Small intestine (tissue), 7 donors: ENCODE data around the gene TBX5. TPM values are rescaled to one million over a fixed set of nuclear protein-coding genes. Genes with fewer than 3 reads are reported as not detected.

Source experiments
- DNase-seq, 2 donors: peaks; one replicate each; pipeline versions ENCODE4 v3.0.0 to v3.0.0-alpha.2; 2013
- FAIRE-seq: peaks from 2 replicates; lab custom pipeline; 2012; peaks lifted over from hg19 to GRCh38; lab: Jason Lieb, UNC
- H3K27ac ChIP-seq, 3 donors: one replicate each; pipeline ENCODE4 v1.5.1; 2013; ENCODE audit warnings: low read length in 2 of 3, mild to moderate bottlenecking in 2 of 3, control low read depth in 1 of 3, inconsistent platforms in 1 of 3, low read depth in 1 of 3, moderate library complexity in 1 of 3
- H3K27me3 ChIP-seq, 3 donors: one replicate each; pipeline ENCODE4 v1.6.1; 2013; ENCODE audit warnings: low read length in 3 of 3, inconsistent platforms in 1 of 3; ENCODE audit not compliant: control insufficient read depth in 3 of 3, insufficient read depth in 3 of 3
- H3K36me3 ChIP-seq, 3 donors: one replicate each; pipeline ENCODE4 v1.6.1; 2013; ENCODE audit warnings: low read length in 3 of 3, inconsistent platforms in 1 of 3, low read depth in 1 of 3, mild to moderate bottlenecking in 1 of 3, moderate library complexity in 1 of 3; ENCODE audit not compliant: control insufficient read depth in 3 of 3, insufficient read depth in 2 of 3
- H3K4me1 ChIP-seq, 3 donors: one replicate each; pipeline ENCODE4 v1.6.1; 2013; ENCODE audit warnings: low read length in 2 of 3, inconsistent platforms in 1 of 3, low read depth in 1 of 3, mild to moderate bottlenecking in 1 of 3, moderate library complexity in 1 of 3; ENCODE audit not compliant: control insufficient read depth in 3 of 3, insufficient read depth in 2 of 3
- H3K4me3 ChIP-seq, 3 donors: one replicate each; pipeline ENCODE4 v1.5.1; 2013; ENCODE audit warnings: low read length in 3 of 3, control low read depth in 1 of 3, inconsistent platforms in 1 of 3, low read depth in 1 of 3, mild to moderate bottlenecking in 1 of 3, moderate library complexity in 1 of 3
- H3K9me3 ChIP-seq, 2 donors: one replicate each; pipeline ENCODE4 v1.6.1; 2013; ENCODE audit warnings: low read depth in 1 of 2, low read length in 1 of 2; ENCODE audit not compliant: control insufficient read depth in 2 of 2, insufficient read depth in 1 of 2
- WGBS, 3 donors: extraction: QIAGEN DNeasy Blood & Tissue Kit; methylation state at CpG; one replicate each; pipeline ENCODE4 v1.1.7; 2013; 5-methylcytosine and 5-hydroxymethylcytosine counted together
- polyA plus RNA-seq, 4 donors: library from polyadenylated mRNA; stranded (reverse) in 3 of 4; unstranded in 1 of 4; fragments of 200-250 nt in 3 of 4; fragments of 120-200 nt in 1 of 4; gene quantifications; one replicate each; pipeline versions ENCODE4 v1.2.1 to v1.2.3, GENCODE V29; 2013
- donor health status: healthy with polysubstance abuse.
- donor health status: control.
- donor health status: control.
- donor health status: Bipolar disorder and iron deficiency.
- donor health status: healthy.

Gene TBX5
- polyA plus RNA-seq, 4 donors: not detected

- H3K36me3 ChIP-seq: no peaks in the 10 kb centered on the region
- DNase-seq (no peak), FAIRE-seq (no peak)
- peaks cover 21 to 96% (median 79%) of the 10 kb centered on the region in 3 donors for H3K27me3 ChIP-seq
- H3K4me3 ChIP-seq: no peak overlapping the region
- H3K4me1 ChIP-seq: no peaks in the 10 kb centered on the region
- H3K27ac ChIP-seq: no peak overlapping the region
- H3K9me3 ChIP-seq: no peaks in the 10 kb centered on the region
- 4 to 9% (median 7%) methylated on average over 38 of the region's 38 CpGs for WGBS, 3 donors
Measured at GRCh38 chr12:114404926-114405518, 922 bp downstream of the TBX5 start.

- H3K27me3 ChIP-seq: peaks cover 22 to 96% (median 82%) of the 10 kb centered on the region in 3 donors
- FAIRE-seq (no peak), DNase-seq (no peak)
- 9 to 16% (median 15%) methylated on average over 29 of the region's 29 CpGs for WGBS, 3 donors
- no peak overlapping the region for H3K4me3 ChIP-seq
- H3K4me1 ChIP-seq: no peaks in the 10 kb centered on the region
- H3K9me3 ChIP-seq: no peaks in the 10 kb centered on the region
- H3K36me3 ChIP-seq: no peaks in the 10 kb centered on the region
- no peak overlapping the region for H3K27ac ChIP-seq
Measured at GRCh38 chr12:114404083-114404925, 1.6 kb downstream of the TBX5 start.

- Histone ChIP-seq H3K9me3 (no peaks in the 10 kb centered on the region), H3K36me3 (no peaks in the 10 kb centered on the region), H3K27ac (no peak overlapping the region), H3K4me1 (no peaks in the 10 kb centered on the region), H3K27me3 (peaks cover 20 to 96% (median 77%) of the 10 kb centered on the region in 3 donors), H3K4me3 (no peak overlapping the region)
- FAIRE-seq (no peak), DNase-seq (no peak)
- WGBS, 3 donors: 5 to 15% (median 15%) methylated on average over 20 to 24 of the region's 24 CpGs
Measured at GRCh38 chr12:114403690-114404066, 2.3 kb downstream of the TBX5 start.

- no peaks in the 10 kb centered on the region for H3K4me1 ChIP-seq
- DNase-seq (no peak), FAIRE-seq (no peak)
- no peaks in the 10 kb centered on the region for H3K36me3 ChIP-seq
- no peak overlapping the region for H3K27ac ChIP-seq
- peaks cover 25 to 96% (median 77%) of the 10 kb centered on the region in 3 donors for H3K27me3 ChIP-seq
- WGBS, 3 donors: 4 to 10% (median 8%) methylated on average over 41 of the region's 41 CpGs
- H3K4me3 ChIP-seq: no peak overlapping the region
- H3K9me3 ChIP-seq: no peaks in the 10 kb centered on the region
Measured at GRCh38 chr12:114403011-114403689, 2.8 kb downstream of the TBX5 start.

- Histone ChIP-seq H3K9me3 (no peaks in the 10 kb centered on the region), H3K4me3 (no peak overlapping the region), H3K4me1 (no peaks in the 10 kb centered on the region), H3K27me3 (peaks cover 31 to 96% (median 73%) of the 10 kb centered on the region in 3 donors), H3K36me3 (no peaks in the 10 kb centered on the region), H3K27ac (no peak overlapping the region)
- FAIRE-seq (no peak), DNase-seq (no peak)
- WGBS, 3 donors: 10 to 16% (median 12%) methylated on average over 5 of the region's 5 CpGs
Measured at GRCh38 chr12:114402084-114402717, 3.7 kb downstream of the TBX5 start.

- FAIRE-seq: no peak
- Histone ChIP-seq H3K36me3 (no peaks in the 10 kb centered on the region), H3K9me3 (no peaks in the 10 kb centered on the region), H3K27ac (no peak overlapping the region), H3K4me3 (no peak overlapping the region), H3K27me3 (peaks cover 28 to 96% (median 70%) of the 10 kb centered on the region in 3 donors), H3K4me1 (no peaks in the 10 kb centered on the region)
- WGBS, 3 donors: 6 to 10% (median 7%) methylated on average over 10 of the region's 10 CpGs
- no peak for DNase-seq
Measured at GRCh38 chr12:114401328-114402083, 4.4 kb downstream of the TBX5 start.

GRCh38 chr12:114400925-114401324, 5.0 kb downstream of the TBX5 start:
- Histone ChIP-seq H3K27ac (no peak overlapping the region), H3K27me3 (peaks cover 28 to 95% (median 69%) of the 10 kb centered on the region in 3 donors), H3K36me3 (no peaks in the 10 kb centered on the region), H3K9me3 (no peaks in the 10 kb centered on the region), H3K4me1 (no peaks in the 10 kb centered on the region), H3K4me3 (no peak overlapping the region)
- FAIRE-seq: no peak
- DNase-seq: no peak
- WGBS, 3 donors: 3 to 8% (median 7%) methylated on average over 25 of the region's 25 CpGs
